H54 (cell line): ENCODE results near the gene SYP.

Experiments used
- DNase-seq: peaks from one replicate; pipeline ENCODE4 v3.0.0; 2011; ENCODE audit warnings: low spot score, mixed read lengths; ENCODE audit not compliant: insufficient read length
- FAIRE-seq: peaks from 3 replicates; lab custom pipeline; 2011; peaks lifted over from hg19 to GRCh38; lab: Jason Lieb, UNC
- POLR2A ChIP-seq: IDR thresholded peaks from 2 replicates; pipeline ENCODE4 v1.6.1; 2011; ENCODE audit warnings: low read depth, mild to moderate bottlenecking, low read length

Gene SYP

DNA sequence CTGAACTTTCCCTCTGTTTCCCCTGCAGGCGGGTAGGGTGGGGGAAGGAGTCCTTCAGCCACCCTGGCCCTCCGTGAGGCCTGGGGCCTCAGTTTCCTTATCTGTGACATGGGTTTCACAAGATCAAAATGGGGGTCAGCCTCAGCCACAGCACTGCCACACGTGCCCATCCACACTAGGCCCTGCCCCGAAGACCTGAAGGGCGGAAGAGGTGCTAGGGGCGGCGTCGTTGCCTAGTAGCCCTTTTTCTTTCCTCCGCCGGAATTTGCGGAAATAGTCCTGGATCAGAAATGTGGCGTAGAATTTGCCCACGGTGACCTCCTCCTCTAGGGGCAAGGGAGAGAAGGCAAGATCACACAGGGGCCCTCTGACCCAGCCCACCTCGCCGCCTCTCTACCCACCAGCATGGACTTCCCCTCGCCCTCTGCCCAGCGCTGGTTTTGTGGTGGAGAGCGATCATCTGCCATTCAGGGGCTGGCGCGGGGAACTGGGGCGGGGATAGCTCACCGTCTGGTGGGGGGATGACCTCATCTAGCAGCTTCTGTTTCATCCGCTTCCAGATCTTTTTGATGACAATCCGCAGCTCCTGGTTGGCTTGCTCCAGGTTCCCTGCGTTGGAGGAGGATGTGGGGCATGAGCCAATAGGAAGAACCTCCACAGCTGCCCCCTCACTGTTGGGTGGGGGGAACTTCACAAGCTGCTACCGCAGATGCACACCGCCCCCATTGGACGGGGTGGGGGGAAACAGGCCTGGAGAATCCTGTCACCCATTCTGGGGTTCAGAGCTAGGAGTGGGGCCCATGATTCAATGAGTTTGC lies 9.7 kb upstream of the SYP start:
- TF ChIP-seq POLR2A, result no peak
- FAIRE-seq (no peak), DNase-seq (no peak)

DNA sequence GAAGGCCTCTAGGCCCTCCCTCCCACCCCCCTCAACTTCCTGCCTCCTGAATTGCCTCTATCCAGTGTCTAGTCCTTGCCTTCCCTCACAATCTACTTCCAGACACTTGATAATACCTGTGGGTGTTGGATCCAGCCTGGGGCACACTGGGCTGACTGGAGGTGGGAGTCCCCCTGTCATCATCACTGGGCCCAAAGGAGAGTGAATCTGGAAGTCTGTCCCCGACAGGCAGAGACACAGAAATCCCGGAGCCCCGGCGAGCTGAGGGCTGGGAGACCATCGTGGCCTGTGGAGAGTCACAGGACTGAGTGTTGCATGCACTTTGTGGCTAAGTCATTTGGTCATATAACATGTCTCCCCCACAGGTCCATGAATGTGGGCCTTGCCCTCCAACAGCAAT lies 8.4 kb upstream of the SYP start:
- FAIRE-seq (no peak), DNase-seq (no peak)
- TF ChIP-seq POLR2A, result no peak

DNA sequence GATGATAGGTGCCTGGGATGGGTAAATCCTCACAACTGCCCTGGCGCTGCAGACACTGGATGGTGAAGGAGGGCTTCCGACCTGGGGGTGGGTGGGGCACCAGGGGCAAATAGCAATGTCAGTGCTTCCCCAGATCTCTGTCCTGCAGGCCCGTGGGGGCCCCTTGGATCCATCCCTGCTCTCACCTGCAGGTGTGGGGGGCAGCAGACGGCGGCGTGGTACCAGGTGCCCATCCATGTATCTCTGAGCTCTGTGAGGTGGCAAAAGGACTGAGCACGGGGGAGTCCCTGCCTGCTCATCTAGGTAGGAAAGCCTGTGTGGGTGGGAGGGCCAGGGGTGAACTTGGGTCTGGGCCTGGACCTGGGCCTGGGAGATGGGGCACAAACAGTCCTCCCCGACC lies 6.5 kb upstream of the SYP start:
- TF ChIP-seq POLR2A, result no peak
- DNase-seq (no peak), FAIRE-seq (no peak)

DNA sequence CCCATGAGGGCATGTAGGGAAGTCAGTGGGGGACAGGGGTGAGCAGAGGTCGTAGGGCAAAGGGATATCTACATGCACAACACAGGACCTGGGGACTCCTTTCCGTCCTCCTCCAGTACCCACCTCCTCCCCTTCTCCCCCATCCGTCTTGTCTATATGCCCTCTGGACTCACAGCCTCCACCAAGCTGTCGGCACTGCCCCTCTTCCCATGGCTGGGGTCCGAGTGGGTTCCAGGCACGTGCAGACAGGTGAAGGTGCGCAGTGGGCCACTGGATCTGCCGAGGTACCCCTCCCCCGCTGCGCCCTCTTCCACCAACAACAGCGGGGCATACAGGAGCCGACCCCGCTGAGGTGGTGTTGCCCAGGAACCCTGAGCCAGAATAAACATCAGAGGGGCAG lies 5.5 kb upstream of the SYP start:
- no peak for FAIRE-seq
- no peak for DNase-seq
- TF ChIP-seq POLR2A, result no peak

DNA sequence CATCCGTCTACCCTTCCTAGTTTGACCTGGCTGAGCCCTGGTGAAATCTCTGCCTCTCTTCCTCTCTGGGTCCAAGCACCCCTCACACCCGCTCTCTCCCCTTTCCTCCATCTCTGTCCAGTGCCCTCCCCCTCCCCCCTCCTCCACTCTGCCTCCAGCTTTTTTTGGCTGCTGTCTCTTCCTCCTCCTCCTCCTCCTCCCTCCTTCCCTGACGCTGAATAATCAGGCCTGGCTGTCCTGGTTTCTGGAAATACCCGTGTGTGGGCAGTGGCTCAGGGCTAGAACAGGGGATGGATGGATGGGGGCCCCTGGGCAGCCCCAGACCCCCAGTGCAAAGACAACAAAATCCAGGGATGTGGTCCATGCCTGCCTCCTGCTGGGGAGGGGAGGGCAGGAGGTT lies 4.7 kb upstream of the SYP start:
- FAIRE-seq (no peak), DNase-seq (no peak)
- TF ChIP-seq POLR2A, result no peak

DNA sequence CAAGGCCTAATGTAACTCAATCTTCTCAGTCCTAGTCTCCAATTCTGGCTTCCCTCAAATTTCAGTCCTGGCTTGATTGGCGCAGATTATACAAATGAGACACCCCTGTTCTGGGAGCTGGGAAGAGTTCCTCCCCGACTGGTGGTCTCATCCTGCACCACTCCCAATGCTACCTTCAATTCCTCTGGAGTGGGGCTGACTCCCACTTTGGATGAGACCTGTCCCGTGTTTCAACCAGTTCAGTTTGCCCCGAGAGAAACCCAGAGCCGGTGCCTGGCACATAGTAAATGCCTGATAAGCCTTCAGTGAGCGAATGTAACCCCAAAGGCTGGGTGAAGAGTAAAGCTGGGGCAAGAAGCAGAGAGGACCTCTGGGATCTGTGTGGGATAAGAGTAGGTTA lies 4.0 kb upstream of the SYP start:
- no peak for TF ChIP-seq POLR2A
- no peak for DNase-seq
- FAIRE-seq, result no peak

DNA sequence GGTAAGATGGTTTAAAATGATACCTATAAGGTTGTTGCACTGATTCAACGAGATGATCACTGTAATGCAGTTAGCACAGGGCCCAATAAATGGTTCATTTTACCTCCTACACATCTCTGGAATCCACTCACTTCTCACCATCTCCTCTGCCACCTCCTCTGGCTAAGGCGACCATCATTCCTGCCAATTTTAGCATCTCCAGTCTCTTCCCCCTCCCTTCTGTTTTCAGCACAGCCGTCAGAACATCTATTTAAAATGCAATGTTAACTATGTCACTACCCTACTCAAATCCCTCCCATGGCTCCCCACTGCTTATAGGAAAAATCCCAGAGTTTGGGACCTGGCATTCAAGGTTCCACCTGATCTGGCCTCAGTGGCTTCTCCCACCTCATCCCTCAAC lies 3.5 kb upstream of the SYP start:
- no peak for FAIRE-seq
- DNase-seq, result no peak
- TF ChIP-seq POLR2A, result no peak

DNA sequence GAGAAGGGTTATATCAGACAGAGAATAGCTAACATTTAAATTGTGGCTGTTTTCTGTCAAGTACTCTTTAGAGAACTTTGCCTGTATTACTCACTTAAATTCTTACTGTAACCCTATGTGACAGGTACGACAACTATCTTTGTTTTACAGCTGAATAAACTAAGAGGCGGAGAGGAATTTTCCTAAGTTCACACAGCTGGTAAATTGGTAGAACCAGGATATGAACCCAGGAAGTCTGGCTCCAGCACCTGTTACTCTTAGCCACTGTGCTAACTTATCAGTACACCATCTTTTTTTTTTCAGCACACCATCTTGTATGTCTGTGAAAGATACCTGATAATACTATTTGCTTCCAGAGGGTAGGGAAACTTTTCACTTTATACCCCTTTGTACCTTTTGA lies 2.0 kb upstream of the SYP start:
- no peak for TF ChIP-seq POLR2A
- FAIRE-seq, result no peak
- DNase-seq, result no peak

DNA sequence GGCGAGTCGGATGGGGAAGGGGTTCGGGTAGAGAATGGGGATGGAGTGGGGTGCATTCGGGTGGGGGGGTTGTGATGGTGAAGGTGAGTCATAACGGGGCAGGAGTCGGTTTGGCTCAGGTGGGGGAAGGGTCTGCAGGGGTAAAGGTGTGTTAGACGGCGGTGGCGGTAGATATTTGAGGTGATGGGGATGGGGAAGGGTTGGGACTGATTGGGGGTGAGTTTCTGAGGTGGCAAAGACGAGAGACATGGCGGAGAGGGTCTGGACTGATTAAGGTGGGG lies 738 bp downstream of the SYP start:
- no peak for FAIRE-seq
- no peak for DNase-seq
- no peak for TF ChIP-seq POLR2A

DNA sequence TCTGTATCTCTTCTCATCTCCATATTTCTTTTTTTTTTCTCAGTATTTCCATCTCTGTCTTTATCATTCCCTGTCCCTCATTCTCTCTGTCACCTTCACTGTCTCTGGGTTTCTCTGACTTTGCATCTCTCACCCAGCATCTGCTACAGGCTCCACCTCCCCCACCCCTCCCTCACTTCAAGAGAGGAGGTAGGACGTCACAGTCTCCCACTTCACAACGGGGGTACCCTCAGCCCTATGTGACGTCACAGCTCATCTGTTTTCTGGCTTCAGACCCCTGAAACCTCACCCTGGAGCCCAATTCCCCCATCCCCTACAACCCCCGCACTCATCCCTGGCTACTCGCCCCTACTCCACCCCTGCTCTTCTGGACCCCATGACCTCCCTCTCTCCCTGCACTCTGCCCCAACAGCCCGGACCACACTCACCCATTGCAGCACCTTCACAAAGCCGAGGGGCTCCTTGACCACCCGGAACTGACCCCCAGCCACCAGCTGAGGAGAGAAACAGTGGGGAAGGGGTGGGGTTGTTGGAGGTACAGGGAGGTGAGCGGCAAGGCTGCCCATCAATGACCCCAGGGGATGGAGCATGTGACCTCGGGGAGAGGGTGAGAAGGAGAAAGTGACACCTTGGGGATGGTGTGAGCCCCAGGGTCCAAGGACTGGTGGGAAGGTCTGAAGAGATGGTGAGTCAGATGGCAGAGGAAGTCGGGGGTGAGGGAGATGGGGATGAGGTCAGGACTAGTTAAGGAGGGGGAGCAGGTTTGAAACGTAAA lies 1.3 kb downstream of the SYP start:
- no peak for FAIRE-seq
- no peak for DNase-seq
- TF ChIP-seq POLR2A, result no peak

DNA sequence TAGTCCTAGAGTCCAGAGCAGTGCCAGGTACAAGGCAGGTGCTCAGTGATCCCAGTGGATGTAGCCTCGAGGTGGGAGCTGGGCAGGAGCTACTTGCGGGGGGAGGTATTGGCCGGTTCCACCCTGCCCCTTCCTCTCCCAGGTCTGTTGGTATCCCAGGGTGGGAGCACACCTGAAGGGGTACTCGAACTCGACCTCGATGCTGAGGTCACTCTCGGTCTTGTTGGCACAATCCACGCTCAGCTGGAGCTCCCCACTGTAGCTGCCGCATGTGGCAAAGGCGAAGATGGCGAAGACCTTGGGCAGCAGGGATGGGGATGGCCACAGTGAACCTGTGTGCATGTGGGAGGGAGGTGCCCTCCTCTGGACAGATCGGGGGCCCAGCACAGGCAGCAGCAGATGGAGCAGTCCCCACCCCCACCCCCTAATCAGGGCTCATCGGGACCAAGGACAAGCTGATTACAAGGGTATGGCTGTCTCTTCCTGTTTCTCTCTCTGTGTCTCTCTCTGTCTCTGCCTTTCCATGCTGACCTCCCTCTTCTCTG lies 2.4 kb downstream of the SYP start:
- DNase-seq (no peak), FAIRE-seq (no peak)
- TF ChIP-seq POLR2A, result no peak

DNA sequence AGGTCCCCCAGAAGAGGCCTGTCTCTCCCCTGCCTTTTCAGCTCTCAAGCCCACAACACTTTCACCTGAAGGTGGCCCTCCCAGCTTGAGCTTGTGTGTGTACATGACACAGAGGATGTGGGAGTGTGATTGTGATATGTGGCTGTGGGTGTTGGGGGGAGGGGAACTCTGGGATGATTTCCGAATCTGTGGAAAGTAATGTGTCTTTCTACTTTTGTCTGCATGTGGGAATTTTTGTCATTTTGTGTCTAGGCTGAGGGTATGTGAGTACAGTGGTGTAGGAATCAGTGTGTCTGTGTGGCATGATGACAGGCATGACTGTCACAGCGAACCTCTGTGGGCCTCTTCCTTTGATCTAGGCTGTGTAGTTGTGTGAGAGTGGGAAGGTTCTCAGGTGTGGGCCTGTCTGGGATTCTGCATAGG lies 6.4 kb downstream of the SYP start:
- TF ChIP-seq POLR2A, result no peak
- no peak for FAIRE-seq
- no peak for DNase-seq

DNA sequence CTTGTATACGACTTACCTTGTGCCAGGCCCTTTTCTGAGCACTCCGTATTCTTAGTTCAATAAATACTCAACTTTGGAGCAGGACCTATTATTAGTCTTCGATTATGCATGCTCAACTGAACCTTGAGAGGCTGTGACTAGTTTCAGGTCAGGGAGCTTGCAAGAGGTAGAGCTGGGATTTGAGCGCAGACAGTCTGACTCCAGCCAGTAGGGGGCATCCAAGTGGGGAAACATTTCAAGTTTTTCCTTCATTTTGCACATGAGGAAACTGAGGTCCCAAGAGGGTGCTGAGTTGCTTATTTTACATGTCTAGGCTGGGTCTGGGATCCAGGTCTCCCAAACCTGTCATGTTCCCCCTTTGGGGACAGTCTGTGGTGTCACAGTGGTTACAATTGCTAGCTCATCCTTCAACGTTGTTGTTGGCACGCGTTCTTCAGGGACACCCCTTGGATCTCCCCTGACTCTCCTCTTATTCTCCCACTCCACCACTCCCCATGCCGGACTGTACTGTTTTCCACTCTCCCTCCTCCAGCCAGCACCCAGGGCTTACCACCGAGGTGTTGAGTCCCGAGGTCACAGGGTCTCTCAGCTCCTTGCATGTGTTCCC lies 7.2 kb downstream of the SYP start:
- FAIRE-seq (no peak), DNase-seq (no peak)
- no peak for TF ChIP-seq POLR2A

DNA sequence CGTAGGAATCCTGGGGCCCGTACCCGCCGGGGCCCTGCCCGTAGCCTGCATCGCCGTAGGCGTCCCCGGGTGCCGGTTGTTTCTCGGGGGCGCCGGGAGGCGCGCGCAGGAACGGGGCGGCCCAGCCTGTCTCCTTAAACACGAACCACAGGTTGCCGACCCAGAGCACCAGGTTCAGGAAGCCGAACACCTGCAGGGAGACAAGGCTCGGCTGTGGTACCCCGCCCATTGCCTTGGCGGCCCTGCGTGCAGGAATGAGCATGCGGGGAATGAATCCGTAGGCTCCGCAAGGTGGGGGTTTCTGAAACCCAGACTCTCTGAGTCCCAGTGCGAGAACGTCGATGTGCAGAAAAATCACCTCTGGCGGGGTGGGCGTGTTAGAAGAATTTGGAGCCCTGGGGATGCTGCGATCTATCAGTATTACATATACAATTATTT lies 8.4 kb downstream of the SYP start:
- no peak for TF ChIP-seq POLR2A
- no peak for DNase-seq

More for the DNA sequence above, 8.4 kb downstream of the SYP start:
- no peak for FAIRE-seq
